ENCODE results near the gene SPTLC2. TPM values are rescaled to one million over a fixed set of nuclear protein-coding genes. Genes with fewer than 3 reads are reported as not detected.

The SPTLC2 gene
- total RNA-seq, 1 donor from 2014 or later = 49.9 TPM

- no peak for DNase-seq (ENCODE audit: low spot score)
These were observed 111.4 kb downstream of the SPTLC2 start for GRCh38 chr14:77505031-77505430.

GRCh38 chr14:77503138-77503537 lies 113.3 kb downstream of the SPTLC2 start:
- DNase-seq (ENCODE audit: low spot score) = no peak

- peak; percentile 4 for DNase-seq (ENCODE audit: low spot score)
These were observed 114.2 kb downstream of the SPTLC2 start for GRCh38 chr14:77502109-77502782.

GRCh38 chr14:77498984-77499527 lies 117.4 kb downstream of the SPTLC2 start:
- no peak for DNase-seq (ENCODE audit: low spot score)

- DNase-seq (ENCODE audit: low spot score) = no peak
These were observed 118.1 kb downstream of the SPTLC2 start, which contains the start of gene ISM2 for GRCh38 chr14:77498120-77498979. Gene ISM2, minus strand, starts transcription at chr14:77498816. Its CDS starts 23 bp downstream, at chr14:77498793.

GRCh38 chr14:77495334-77495733 lies 121.1 kb downstream of the SPTLC2 start:
- no peak for DNase-seq (ENCODE audit: low spot score)

- no peak for DNase-seq (ENCODE audit: low spot score)
These were observed 125.4 kb downstream of the SPTLC2 start for GRCh38 chr14:77491056-77491455.

- DNase-seq (ENCODE audit: low spot score) = no peak
These were observed 126.0 kb downstream of the SPTLC2 start for GRCh38 chr14:77490347-77490986.

- DNase-seq (ENCODE audit: low spot score) = no peak
These were observed 127.4 kb downstream of the SPTLC2 start for GRCh38 chr14:77489041-77489440.

- no peak for DNase-seq (ENCODE audit: low spot score)
These were observed 127.9 kb downstream of the SPTLC2 start for GRCh38 chr14:77488558-77488957.

- DNase-seq (ENCODE audit: low spot score) = no peak
These were observed 130.3 kb downstream of the SPTLC2 start for GRCh38 chr14:77485901-77486678.

GRCh38 chr14:77485256-77485655 lies 131.2 kb downstream of the SPTLC2 start:
- no peak for DNase-seq (ENCODE audit: low spot score)

GRCh38 chr14:77482422-77482821 lies 134.0 kb downstream of the SPTLC2 start:
- DNase-seq (ENCODE audit: low spot score) = no peak

- DNase-seq (ENCODE audit: low spot score) = no peak
These were observed 137.6 kb downstream of the SPTLC2 start for GRCh38 chr14:77478796-77479195.

- DNase-seq (ENCODE audit: low spot score) = no peak
These were observed 138.4 kb downstream of the SPTLC2 start for GRCh38 chr14:77478029-77478428.

GRCh38 chr14:77475432-77476115 lies 140.9 kb downstream of the SPTLC2 start:
- no peak for DNase-seq (ENCODE audit: low spot score)

GRCh38 chr14:77474479-77475177 lies 141.8 kb downstream of the SPTLC2 start:
- no peak for DNase-seq (ENCODE audit: low spot score)

GRCh38 chr14:77473921-77474320 lies 142.5 kb downstream of the SPTLC2 start:
- DNase-seq (ENCODE audit: low spot score) = no peak

- DNase-seq (ENCODE audit: low spot score) = no peak
These were observed 146.1 kb downstream of the SPTLC2 start for GRCh38 chr14:77470224-77470870.

GRCh38 chr14:77469539-77469938 lies 146.9 kb downstream of the SPTLC2 start:
- no peak for DNase-seq (ENCODE audit: low spot score)

Measured in ureter (tissue), 1 donor.